GM18508 (cell line): ENCODE measurements around the gene TCP11L2.
A peak's percentile ranks its signal among the peaks of the same experiment; 100 is the strongest.

ENCODE experiments used
- ATAC-seq: cut with Tn5 transposase; IDR thresholded peaks from one replicate; pipeline ENCODE4 v1.9.1; 2021; ENCODE audit warnings: moderate number of reproducible peaks; ENCODE audit not compliant: insufficient read depth, unreplicated experiment

Gene TCP11L2

DNA sequence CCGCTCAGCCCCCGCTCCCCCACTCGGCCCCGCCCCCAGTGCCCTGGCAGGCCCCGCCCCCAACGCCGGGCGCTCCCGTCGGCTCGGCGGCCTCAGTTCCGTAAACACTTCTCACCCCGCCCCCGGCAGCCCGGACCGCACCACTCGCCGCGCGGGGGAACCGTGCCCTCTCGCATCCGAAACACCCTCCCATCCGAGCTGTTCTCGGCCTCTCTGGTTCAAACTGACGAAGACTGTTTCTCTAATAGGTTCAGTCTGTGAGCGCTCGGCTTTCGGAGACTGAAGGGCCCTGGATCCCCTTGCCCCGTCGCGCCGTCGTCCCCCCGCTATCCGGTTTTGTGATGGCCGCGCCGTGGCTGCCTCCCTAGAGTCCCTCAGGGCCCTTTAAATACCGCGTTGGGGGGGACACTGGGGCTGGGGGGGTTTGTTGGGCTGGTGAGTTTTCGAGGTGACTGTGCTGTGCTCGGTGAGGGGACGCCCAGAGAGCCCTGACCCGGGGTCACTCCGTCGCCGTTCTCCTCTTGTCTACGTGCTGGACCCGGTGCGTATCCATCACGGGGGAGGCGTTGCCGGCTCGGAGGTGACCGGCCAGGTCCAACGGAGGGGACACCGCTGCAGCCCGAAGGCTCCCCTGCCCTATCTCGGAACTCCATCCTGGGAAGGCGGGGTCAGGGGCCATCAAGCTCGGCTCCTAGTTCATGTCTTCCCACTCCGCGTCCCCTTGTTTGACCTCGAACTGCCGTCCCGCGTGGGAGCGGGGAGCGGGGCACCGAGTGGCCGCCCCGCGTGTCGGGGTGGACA lies at the start of gene TCP11L2:
TCP11L2 (plus strand) TSS at position 333 of the 801 bp plus-strand sequence. CDS start 8,343 bp downstream, outside the sequence.
- ATAC-seq = no peak

DNA sequence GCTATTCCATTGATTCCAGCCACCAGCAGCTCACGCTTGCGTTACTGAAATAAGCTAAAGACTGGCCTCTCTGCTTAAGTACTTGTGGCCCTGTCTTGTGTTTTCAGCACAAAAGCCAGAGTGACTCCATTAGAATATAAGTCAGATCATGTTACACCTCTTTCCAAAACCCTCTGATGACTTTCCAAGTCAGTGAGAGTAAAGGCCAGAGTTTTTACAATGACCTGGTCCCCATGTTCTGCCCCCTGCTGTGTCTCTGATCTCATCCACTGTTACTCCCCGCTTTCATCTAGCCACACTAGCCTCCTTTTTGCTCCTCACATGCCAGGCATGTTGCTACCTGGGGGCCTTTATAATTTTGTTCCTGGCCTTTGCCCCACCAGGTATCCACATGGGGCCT lies 47.8 kb upstream of the TCP11L2 start:
- no peak for ATAC-seq

DNA sequence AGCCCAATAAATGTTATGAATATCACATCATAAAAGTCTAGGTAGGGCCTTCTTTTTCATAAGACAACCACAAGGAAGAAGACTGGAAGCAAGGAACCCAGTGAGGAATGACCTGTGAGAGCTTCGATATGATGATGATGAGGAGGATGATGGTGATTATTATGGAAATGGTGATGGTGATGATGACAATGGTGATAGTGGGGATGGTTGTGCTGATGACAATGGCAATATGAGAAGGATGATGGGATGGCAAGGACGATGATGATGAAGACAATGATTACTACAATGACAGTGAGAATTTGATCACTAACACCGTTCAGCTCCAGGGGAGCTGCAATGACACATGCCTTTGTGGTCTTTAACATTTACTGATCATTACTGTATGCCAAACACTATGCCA lies 47.0 kb upstream of the TCP11L2 start:
- no peak for ATAC-seq

DNA sequence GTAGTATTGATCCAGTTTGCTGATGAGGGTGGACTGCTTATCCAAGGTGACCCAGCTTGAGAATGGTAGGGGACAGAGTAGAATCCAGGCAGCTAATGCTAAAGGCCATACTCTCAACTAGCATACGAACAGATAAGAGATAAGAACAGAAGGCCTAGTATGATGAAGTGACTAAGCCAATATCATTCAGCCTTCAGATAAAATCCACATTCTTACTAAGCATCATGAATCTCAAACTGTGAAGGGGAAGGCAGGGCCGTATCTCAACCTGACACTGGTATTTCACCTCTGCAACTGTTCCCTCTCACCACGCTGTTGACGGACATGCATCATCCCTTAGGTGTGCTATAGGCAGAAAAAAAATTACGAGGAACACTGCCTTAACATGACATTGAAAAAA lies 46.6 kb upstream of the TCP11L2 start:
- no peak for ATAC-seq

DNA sequence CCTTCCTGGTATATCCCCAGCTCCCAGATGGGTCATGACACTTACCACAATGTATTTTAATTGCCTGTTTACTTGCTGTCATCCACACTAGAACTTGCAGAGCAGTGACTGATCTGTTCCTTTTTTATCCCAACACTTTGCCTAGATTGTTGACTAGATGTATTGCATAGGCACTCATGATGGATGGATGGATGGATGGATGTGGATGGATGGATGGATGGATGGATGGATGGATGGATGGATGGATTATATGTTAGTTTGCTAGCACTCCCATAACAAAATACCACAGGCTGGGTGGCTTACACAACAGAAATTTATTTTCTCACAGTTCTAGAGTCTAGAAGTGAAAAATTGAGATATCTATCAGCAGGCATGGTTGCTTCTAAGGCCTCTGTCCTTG lies 46.0 kb upstream of the TCP11L2 start:
- ATAC-seq = no peak

DNA sequence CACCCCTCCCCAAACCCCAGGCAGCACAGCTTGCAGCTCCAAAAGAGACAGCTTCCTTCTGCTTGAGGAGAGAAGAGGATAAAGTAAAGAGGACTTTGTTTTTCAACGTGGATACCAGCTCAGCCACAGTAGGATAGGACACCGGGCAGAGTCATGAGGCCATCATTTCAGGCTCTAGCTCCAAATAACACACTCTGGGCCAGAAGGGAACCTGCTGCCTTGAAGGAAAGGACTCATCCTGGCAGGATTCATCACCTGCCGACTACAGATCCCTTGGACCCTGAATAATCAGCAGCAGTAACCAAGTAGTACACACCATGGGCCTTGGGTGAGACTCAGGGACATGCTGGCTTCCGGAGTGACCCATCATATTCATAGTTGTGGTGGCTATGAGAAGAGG lies 44.3 kb upstream of the TCP11L2 start:
- no peak for ATAC-seq

DNA sequence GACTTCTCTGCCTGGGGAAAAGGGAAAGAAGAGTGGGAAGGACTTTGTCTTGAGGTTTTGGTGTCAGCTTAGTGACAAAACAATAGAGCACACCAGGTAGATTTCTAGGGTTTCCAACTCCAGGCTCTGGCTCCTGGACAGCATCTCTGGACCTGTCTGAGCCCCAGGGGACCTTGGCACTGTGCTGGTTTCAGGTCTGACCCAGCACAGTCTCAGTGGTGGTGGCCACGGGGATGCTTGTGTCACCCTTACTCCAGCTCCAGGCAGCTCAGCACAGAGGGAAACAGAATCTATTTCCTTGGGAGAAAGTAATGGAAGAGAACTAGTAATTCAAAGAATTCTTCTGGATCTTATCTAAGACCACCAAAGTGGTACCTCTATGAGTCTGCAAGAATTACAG lies 43.6 kb upstream of the TCP11L2 start:
- ATAC-seq = no peak

DNA sequence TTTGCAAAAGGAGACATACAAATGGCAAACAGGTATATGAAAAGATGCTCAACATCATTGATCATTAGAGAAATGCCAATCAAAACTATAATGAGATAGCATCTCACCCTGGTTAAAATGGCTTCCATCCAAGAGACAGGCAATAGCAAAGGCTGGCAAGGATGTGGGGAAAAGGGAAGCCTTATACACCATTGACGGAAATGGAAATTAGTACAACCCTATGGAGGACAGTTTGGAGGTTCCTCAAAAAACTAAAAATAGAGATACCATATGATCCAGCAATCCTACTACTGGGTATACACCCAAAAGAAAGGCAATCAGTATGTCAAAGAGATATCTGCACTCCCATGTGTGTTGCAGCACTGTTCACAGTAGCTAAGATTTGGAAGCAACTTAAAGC lies 37.4 kb upstream of the TCP11L2 start:
- no peak for ATAC-seq

DNA sequence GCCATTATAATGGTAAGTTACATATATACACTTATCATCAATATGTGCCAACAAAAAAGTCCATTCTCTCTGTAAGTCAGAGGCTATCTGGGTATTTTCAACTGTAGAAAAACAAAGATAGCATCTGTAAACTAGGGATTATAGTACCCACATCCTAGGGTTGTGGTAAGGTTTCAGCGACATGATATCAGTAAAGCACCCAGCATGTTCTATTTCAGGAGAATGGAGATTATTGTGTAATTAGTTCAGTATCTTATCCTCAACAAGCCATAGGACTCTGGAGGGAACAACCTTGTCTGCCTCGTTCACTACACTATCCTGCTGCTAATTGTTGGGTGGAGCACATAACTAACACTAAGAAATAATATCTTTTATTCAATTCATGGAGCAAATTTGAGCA lies 35.0 kb upstream of the TCP11L2 start:
- no peak for ATAC-seq

DNA sequence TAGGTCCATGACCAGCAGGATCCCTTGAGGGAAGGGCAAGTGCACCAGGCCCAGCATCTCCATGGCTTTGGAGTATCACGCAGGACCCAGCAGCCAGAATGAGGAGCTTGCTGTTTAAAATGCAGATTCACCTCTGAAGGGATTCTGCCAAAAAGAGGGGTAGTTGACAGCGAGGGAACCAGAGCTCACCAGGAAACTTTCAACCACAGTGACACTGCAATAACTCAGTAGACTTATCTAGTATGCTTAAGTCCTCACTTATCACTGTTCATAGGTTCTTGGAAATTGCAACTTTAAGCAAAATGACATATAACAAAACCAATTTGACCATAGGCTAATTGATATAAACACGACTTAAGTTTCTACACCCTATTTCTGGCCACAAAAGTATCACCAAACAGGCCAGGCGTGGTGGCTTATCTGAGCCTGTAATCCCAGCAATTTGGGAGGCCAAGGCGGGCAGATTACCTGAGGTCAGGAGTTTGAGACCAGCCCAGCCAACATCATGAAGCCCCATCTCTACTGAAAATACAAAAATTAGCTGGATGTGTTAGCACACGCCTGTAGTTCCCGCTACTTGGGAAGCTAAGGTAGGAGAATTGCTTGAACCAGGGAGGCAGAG lies 33.3 kb upstream of the TCP11L2 start:
- no peak for ATAC-seq

DNA sequence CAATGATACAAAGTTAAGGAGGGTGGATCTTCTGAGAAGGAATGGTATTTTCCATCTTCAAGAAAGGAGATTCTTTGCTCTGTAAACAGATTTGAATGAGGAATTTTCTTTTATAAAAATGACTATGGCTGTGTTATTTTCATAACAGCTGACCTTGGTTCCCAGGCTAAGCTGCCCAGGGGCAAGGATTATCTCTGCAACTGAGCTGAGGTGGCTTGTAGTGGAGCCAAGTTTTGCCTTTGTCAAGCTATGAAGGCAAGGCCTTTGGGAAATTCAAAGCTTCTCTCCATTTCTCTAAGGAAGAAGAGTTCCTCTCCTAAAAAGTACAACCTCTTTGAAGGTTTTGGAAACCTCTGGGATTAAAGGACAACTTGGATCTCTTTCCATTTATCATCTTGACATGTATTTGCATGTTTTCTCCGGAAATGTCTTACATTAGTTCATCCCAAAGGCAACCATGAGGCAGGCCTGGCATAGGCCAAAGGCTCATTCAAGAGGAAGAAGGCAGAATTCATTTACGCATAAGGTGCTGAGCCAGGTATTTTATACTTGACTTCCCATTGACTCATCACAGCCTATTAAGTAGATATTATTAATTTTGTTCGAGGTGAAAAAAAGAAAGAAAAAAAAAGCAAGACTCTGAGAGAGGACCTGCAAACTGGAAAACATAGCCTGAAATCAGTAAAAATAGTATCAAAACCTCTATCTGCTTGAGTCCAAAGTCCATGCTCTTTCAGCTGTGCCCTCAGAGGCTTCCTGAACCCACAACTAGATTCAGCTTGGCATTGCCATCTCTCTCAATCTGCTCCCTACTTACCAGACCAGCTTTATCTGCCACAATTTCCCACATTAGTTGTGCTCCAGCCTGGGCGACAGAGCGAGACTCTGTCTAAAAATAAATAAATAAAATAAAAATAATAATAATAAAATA lies 30.7 kb upstream of the TCP11L2 start:
- ATAC-seq = no peak

DNA sequence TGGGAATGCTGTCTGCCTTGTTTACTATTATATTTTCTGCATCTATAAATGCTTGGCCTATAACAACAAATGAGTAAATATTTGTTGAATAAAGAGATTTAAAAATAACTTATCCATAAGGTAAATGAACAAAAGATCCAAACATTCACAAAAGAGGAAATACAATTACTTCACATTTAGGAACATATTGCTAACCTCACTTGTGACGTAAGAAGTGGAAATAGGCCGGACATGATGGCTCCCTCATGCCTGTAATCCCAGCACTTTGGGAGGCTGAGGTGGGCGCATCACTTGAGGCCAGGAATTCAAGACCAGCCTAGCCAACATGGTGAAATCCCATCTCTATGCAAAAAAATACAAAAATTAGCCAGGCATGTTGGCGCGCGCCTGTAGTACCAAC lies 29.0 kb upstream of the TCP11L2 start:
- no peak for ATAC-seq

DNA sequence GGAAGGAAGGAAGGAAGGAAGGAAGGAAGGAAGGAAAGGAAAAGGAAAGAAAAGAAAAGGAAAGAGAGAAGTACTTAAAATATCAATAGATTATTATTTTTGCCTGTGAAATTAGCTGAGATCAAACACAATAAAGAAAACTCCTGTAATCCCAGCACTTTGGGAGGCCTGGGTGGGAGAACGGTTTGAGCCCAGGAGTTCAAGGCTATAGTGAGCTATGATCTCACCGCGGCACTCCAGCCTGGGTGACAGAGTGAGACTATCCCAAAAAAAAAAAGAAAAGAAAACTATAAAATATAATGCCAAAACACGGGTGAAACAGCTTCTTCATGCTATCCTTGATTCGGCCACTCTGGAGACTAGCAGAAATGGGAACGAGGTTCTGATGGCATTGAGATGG lies 28.5 kb upstream of the TCP11L2 start:
- ATAC-seq = no peak

DNA sequence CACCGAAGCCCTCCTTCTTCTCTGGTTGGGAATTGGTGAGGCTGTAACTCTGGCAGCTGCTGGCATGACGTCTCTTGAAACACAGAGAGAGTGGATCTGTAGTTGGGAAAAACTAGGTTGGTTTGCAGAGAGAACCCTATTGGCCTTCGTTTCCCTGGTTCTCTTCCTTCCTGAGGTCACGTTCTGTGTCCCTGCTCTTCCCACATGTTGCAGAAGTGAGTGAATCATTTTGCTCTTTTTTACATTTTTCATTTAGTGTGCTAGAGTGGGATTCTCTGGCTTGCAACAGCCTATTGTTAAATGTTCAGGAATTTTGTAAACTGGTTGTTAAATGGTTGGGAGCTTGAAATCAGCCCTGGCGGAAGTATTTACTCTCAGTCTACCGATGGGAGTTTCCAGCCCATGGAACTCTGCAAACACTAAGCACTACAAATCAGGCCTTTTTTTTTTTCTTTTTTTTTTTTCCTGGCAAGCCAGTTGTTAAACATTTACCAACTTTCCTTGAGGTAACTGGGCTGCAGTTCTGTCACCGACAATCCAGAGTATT lies 27.9 kb upstream of the TCP11L2 start:
- ATAC-seq = no peak

DNA sequence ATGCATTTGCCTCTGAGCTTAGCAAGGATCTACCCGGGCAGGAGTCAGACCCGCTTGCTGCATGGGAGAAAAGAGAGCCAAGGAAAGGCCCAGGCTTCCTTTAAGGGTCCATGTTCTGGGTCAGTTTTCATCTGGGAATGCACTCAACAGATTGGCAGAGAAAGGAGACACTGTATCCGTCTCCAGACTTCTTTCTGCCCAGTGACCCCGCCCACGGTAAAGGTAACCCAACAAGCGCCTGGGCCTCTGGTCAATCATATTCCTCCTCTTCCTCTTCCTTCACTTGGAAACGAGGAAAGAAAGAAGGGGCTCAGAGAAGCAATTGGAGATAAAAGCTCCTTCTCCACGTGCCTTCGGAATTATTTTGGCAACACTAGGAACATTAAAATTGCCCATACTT lies 27.1 kb upstream of the TCP11L2 start:
- ATAC-seq = no peak

DNA sequence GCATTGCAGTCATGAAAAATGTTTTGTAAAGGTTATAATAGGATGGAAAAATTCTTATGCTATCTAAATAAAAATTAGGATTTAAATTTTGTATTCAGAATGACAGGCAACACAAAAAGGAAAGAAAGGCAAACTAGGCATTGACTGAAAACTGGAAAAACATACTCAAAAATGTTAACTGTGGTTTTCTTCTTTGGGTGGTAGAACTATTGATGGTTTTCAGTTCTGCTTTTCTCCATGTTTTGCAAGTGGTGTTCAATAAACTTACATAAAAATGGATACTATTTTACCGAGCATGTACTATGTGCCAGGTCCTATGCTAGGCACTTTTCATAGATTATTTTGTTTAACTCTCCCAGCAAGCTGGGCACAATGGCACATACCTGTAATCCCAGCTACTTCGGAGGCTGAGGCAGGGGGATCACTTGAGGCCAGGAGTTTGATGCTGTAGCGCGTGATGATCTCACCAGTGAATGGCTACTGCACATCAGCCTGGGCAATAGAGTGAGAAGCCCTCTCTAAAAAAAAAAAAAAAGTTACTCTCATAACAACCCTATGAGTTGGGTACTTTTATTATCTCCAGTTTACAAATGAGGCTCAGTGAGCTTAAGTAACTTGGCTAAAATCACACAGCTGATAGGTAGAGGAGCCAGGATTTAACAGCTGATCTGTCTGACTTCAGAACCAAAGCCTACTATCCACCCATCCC lies 26.3 kb upstream of the TCP11L2 start:
- peak; percentile 47 for ATAC-seq

DNA sequence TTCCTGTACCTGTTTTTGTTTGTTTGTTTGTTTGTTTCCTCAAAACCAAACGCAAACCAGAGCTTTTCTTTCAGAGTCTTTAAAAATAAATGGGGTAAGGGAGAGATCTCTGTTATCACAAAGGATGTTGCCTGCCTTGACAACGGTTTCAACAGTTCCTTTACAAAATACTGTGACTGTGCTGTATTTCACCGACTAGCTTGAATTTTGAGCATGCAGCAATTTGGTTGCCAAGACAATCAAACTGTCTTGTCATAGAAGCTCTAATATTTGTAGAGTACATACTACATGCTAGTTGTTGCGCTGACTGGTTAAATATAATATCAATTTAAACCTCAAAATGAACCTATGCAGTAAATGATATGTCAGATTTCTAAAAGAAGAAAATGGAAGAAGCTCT lies 22.4 kb upstream of the TCP11L2 start:
- no peak for ATAC-seq

DNA sequence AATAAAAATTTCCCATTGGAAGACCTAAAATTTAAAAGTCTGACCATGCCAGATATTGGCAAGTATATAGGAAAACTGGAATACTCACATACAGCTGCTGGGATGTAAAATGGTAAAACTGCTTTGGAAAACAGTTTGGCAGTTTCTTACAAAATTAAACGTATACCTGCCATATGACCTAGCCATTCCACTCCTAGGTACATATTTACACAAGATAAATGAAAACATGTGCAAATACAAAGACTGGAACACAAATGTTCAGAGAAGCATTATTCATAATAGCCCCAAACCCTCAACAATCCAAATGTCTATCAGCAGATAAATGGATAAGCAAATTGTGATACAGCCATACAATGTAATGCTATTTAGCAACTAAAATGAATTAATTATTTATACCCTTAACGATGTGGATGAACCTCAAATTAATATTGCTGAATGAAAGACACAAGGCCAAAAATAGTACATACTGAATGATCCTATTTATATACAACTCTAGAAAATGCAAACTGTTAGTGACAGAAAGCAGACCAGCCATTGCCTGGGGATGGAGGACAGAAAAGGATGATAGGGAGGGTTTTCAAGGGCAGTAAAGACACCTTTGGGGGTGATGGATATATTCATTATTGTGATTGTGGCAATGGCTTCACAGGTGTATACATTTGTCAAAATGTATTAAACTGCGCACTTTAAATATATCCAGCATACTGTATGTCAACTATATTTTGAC lies 21.3 kb upstream of the TCP11L2 start:
- no peak for ATAC-seq

DNA sequence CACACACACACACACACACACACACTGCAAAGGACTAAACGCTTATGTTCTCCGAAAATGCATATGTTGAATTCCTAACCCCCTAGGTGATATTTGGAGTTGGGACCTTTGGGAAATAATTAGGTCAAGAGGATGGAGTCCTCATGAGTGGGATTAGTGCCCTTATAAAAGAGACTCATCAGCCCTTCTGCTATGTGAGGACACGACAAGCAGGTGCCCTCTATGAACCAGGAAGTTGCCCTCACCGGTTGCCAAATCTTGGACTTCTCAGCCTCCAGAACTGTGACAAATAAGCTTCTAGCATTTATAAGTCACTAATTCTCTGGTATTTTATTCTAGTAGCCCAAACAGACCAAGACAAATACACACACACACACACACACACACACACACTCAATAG lies 20.7 kb upstream of the TCP11L2 start:
- ATAC-seq = no peak
